Neural cell (in vitro differentiated cells): ENCODE results near the gene SLC2A14.
"Not testable (repeated sequence)": the region's sequence is repeated elsewhere in the genome, so short reads cannot be mapped to it uniquely, and the experiment has no call there.

Experiments
- EP300 ChIP-seq: fragments of 450-650 bp; conservative IDR thresholded peaks from 2 replicates; pipeline ENCODE4 v1.6.1; 2014; ENCODE audit warnings: antibody characterized with exemption, mild to moderate bottlenecking, moderate library complexity; ENCODE audit not compliant: poor library complexity, severe bottlenecking
- MXI1 ChIP-seq: fragments of 450-650 bp; conservative IDR thresholded peaks from 2 replicates; pipeline ENCODE4 v1.6.1; 2014; ENCODE audit warnings: antibody characterized with exemption, mild to moderate bottlenecking; ENCODE audit not compliant: poor library complexity, severe bottlenecking
- POLR2AphosphoS5 ChIP-seq: IDR thresholded peaks from 2 replicates; pipeline ENCODE4 v1.6.1; 2012
- RAD21 ChIP-seq: fragments of 450-650 bp; conservative IDR thresholded peaks from 2 replicates; pipeline ENCODE4 v1.6.1; 2014; ENCODE audit warnings: antibody characterized with exemption, mild to moderate bottlenecking, moderate library complexity
- REST ChIP-seq: IDR thresholded peaks from 2 replicates; pipeline ENCODE4 v1.6.1; 2012; ENCODE audit warnings: borderline replicate concordance
- TF ChIP-seq, protein P1 (sequence below): fragments of 450-650 bp; IDR thresholded peaks from 2 replicates; pipeline ENCODE4 v1.5.1; 2014; ENCODE audit warnings: antibody characterized with exemption, mild to moderate bottlenecking, moderate library complexity; ENCODE audit not compliant: poor library complexity, severe bottlenecking

DNA sequence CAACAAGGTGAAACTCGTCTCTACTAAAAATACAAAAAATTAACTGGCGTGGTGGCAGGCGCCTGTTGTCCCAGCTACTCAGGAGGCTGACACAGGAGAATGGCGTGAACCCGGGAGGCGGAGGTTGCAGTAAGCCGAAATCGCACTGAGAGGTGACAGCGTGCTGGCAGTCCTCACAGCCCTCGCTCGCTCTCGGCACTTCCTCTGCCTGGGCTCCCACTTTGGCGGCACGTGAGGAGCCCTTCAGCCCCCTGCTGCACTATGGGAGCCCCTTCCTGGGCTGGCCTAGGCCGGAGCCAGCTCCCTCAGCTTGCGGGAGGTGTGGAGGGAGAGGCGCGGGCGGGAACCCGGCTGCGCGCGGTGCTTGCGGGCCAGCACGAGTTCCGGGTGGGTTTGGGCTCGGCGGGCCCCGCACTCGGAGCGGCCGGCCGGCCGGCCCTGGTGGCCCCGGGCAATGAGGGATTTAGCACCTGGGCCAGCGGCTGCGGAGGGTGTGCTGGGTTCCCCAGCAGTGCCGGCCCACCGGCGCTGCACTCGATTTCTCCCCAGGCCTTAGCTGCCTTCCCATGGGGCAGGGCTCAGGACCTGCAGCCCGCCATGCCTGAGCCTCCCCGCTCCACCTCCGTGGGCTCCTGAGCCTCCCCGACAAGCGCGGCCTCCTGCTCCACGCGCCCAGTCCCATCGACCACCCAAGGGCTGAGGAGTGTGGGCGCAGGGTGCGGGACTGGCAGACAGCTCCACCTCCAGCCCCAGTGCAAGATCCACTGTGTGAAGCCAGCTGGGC is 8.4 kb upstream of the SLC2A14 start:
- TF ChIP-seq, protein P1, sequence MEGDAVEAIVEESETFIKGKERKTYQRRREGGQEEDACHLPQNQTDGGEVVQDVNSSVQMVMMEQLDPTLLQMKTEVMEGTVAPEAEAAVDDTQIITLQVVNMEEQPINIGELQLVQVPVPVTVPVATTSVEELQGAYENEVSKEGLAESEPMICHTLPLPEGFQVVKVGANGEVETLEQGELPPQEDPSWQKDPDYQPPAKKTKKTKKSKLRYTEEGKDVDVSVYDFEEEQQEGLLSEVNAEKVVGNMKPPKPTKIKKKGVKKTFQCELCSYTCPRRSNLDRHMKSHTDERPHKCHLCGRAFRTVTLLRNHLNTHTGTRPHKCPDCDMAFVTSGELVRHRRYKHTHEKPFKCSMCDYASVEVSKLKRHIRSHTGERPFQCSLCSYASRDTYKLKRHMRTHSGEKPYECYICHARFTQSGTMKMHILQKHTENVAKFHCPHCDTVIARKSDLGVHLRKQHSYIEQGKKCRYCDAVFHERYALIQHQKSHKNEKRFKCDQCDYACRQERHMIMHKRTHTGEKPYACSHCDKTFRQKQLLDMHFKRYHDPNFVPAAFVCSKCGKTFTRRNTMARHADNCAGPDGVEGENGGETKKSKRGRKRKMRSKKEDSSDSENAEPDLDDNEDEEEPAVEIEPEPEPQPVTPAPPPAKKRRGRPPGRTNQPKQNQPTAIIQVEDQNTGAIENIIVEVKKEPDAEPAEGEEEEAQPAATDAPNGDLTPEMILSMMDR, result not testable (repeated sequence)
- not testable (repeated sequence) for TF ChIP-seq REST, POLR2AphosphoS5, EP300, MXI1, RAD21
